PC-9 (cell line): ENCODE measurements around the gene FASTK. TPM values are rescaled to one million over a fixed set of nuclear protein-coding genes. Genes with fewer than 3 reads are reported as not detected.

Experiments
- BruUV-seq: library from RNA; stranded (reverse); fragments of 400-500 nt; replicated peaks from 2 replicates; lab custom pipeline; 2021; lab: Mats Ljungman, UMichigan
- CTCF ChIA-PET: fragments of 300-600 bp; sonication (Branson Sonifier 250); formaldehyde crosslinking; loops from one replicate; lab custom pipeline; 2022; ENCODE audit warnings: antibody characterized with exemption; lab: Charles Lee
- POLR2A ChIA-PET: fragments of 300-600 bp; sonication (Branson Sonifier 250); formaldehyde crosslinking; loops from one replicate; lab custom pipeline; 2022; ENCODE audit warnings: antibody characterized with exemption; ENCODE audit not compliant: unreplicated experiment; lab: Charles Lee
- DNase-seq, 2 experiments: peaks; one replicate each; pipeline versions ENCODE4 v3.0.0 to v3.0.0-alpha.2; 2015 to 2022; ENCODE audit warnings: mixed read lengths in 1 of 2
- H2AFZ ChIP-seq: fragments of 200-600 bp; sonication (generic); 2 replicates; pipeline ENCODE4 v1.8.1; 2017; ENCODE audit warnings: antibody characterized with exemption
- H3F3A ChIP-seq: fragments of 200-600 bp; sonication (generic); 2 replicates; pipeline ENCODE4 v1.8.1; 2017; ENCODE audit warnings: antibody characterized with exemption, mild to moderate bottlenecking, low read depth; ENCODE audit not compliant: insufficient read depth
- H3K27ac ChIP-seq: fragments of 200-600 bp; sonication (generic); 2 replicates; pipeline ENCODE4 v1.6.1; 2016; ENCODE audit warnings: mixed run types
- H3K27me3 ChIP-seq: fragments of 200-600 bp; sonication (generic); 2 replicates; pipeline ENCODE4 v1.6.1; 2016; ENCODE audit warnings: low read depth, mixed run types; ENCODE audit not compliant: insufficient read depth
- H3K36me3 ChIP-seq: fragments of 200-600 bp; sonication (generic); 2 replicates; pipeline ENCODE4 v1.6.1; 2016; ENCODE audit warnings: low read depth, mixed run types
- H3K4me1 ChIP-seq: fragments of 200-600 bp; sonication (generic); replicated peaks from 2 replicates; pipeline ENCODE4 v1.6.1; 2016; ENCODE audit warnings: mixed run types; ENCODE audit not compliant: insufficient read depth
- H3K4me2 ChIP-seq: fragments of 200-600 bp; sonication (generic); 2 replicates; pipeline ENCODE4 v1.6.1; 2017; ENCODE audit warnings: mixed run types
- H3K4me3 ChIP-seq: fragments of 200-600 bp; sonication (generic); 2 replicates; pipeline ENCODE4 v1.6.1; 2016; ENCODE audit warnings: mixed run types
- H3K79me2 ChIP-seq: fragments of 200-600 bp; sonication (generic); 2 replicates; pipeline ENCODE4 v1.6.1; 2017; ENCODE audit warnings: low read depth, mixed run types
- H3K9me2 ChIP-seq: fragments of 200-600 bp; sonication (generic); 2 replicates; pipeline ENCODE4 v1.8.1; 2017; ENCODE audit warnings: mild to moderate bottlenecking; ENCODE audit not compliant: insufficient read depth
- H3K9me3 ChIP-seq: fragments of 200-600 bp; sonication (generic); 2 replicates; pipeline ENCODE4 v1.8.1; 2016; ENCODE audit warnings: low read depth; ENCODE audit not compliant: insufficient read depth
- H4K20me1 ChIP-seq: fragments of 200-600 bp; sonication (generic); 2 replicates; pipeline ENCODE4 v1.8.1; 2017; ENCODE audit not compliant: insufficient read depth
- CTCF ChIP-seq: fragments of 200-600 bp; sonication (generic); conservative IDR thresholded peaks from 2 replicates; pipeline ENCODE4 v1.6.1; 2017; ENCODE audit warnings: mixed run types, antibody characterized with exemption, mild to moderate bottlenecking, moderate library complexity
- EZH2 ChIP-seq: fragments of 200-600 bp; sonication (generic); IDR thresholded peaks from 2 replicates; pipeline ENCODE4 v1.8.0; 2017; ENCODE audit warnings: antibody characterized with exemption, low read depth
- intact Hi-C: fragments of 100-400 bp; cut with micrococcal nuclease; formaldehyde crosslinking; loops from one replicate; pipeline ENCODE4 v1.10.0; 2022; ENCODE audit not compliant: unreplicated experiment
- total RNA-seq: library from RNA; stranded (reverse); gene quantifications from 2 replicates; pipeline ENCODE4 v1.2.3, GENCODE V29; 2021

FASTK gene
- total RNA-seq, 1 experiment from 2014 or later, result 104 TPM

DNA sequence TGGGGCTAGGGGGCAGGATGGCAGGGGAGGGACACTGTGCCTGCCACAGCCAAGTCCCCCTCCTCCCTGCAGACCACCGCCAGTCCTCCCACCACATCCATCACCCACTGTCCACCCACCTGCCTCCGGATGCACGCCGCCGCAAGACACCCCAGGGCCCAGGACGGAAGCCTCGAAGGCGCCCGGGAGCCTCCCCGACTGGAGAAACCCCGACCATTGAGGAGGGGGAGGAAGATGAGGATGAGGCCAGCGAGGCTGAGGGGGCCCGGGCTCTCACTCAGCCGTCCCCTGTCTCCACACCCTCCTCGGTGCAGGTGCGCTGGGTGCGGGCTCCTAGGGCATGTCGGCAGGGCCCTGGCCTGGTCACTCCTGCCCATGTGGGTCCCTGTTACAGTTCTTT lies 16.2 kb downstream of the FASTK start:
- Histone ChIP-seq H2AFZ (no peak overlapping the region), H4K20me1 (peaks cover 23% of the 10 kb centered on the region), H3K9me2 (no peaks in the 10 kb centered on the region), H3K9me3 (no peaks in the 10 kb centered on the region), H3K27me3 (no peaks in the 10 kb centered on the region), H3F3A (peaks cover 28% of the 10 kb centered on the region; the same call in 1 of the 2 replicates), H3K36me3 (peaks cover 18% of the 10 kb centered on the region), H3K4me2 (no peak overlapping the region), H3K4me3 (no peak overlapping the region), H3K4me1 (peaks cover 36% of the 10 kb centered on the region), H3K27ac (no peak overlapping the region), H3K79me2 (peaks cover 42% of the 10 kb centered on the region)
- BruUV-seq, result no TSS peak
- no peak for DNase-seq
- POLR2A ChIA-PET, result no interaction called here
- intact Hi-C loops, result no loop called here
- CTCF ChIA-PET, result no interaction called here
- no peak for TF ChIP-seq CTCF
- TF ChIP-seq EZH2, result no peak

DNA sequence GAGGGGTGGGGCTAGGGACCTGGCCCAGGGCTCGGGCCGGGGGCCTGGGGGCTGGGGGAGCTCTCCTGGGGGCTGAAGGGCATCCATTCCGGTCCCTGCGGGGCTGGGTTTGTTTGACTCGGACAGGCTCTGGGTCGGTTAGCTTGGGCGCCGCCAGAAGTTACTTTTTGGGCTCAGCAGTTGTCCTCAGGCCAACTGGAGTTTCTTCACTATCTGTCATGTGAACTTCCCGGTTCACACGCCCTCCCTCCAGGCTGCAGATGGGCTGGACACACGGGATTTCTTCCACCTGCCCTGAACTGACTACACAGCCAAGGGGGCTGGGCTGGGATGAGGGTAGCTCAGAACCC lies 17.4 kb downstream of the FASTK start:
- CTCF ChIA-PET, result interaction anchor here (0.6 to 1.1 kb wide), 5 partner anchors 14 to 626 kb away, joined by 4 to 8 read pairs (median 4); partner anchors contain the start of genes ABCB8 and TMUB1

More for the DNA sequence above, 17.4 kb downstream of the FASTK start:
- H3F3A ChIP-seq, result peaks cover 37% of the 10 kb centered on the region; the same call in 1 of the 2 replicates
- peak overlapping the region; percentile 85 for H3K27ac ChIP-seq
- H3K9me2 ChIP-seq, result no peaks in the 10 kb centered on the region
- peaks cover 45% of the 10 kb centered on the region for H3K4me1 ChIP-seq
- TF ChIP-seq CTCF, result no peak
- TF ChIP-seq EZH2, result no peak
- peaks cover 23% of the 10 kb centered on the region for H4K20me1 ChIP-seq
- H2AFZ ChIP-seq, result no peak overlapping the region
- peak overlapping the region; percentile 59; the same call in 1 of the 2 replicates for H3K4me3 ChIP-seq
- peak overlapping the region; percentile 93 for H3K4me2 ChIP-seq
- H3K36me3 ChIP-seq, result peaks cover 10% of the 10 kb centered on the region; the same call in 1 of the 2 replicates
- peaks cover 43% of the 10 kb centered on the region for H3K79me2 ChIP-seq
- BruUV-seq, result no TSS peak
- H3K27me3 ChIP-seq, result no peaks in the 10 kb centered on the region
- intact Hi-C loops, result no loop called here
- no peaks in the 10 kb centered on the region for H3K9me3 ChIP-seq
- peak; percentile 71 to 82 for DNase-seq
- POLR2A ChIA-PET, result interaction anchor here (0.6 to 0.8 kb wide), 2 partner anchors 18 to 23 kb away, joined by 3 read pairs; partner anchors contain the start of genes AGAP3 and FASTK
